ENCODE results near the gene TTC1. TPM values are rescaled to one million over a fixed set of nuclear protein-coding genes. Genes with fewer than 3 reads are reported as not detected.

TTC1 gene
- total RNA-seq, 2 experiments from 2014 or later, result 60.6 to 63.1 TPM

GRCh38 chr5:160023908-160024630 is 15.1 kb downstream of the TTC1 start:
- H3K27ac Mint-ChIP-seq, result no peak overlapping the region
- H3K36me3 Mint-ChIP-seq (ENCODE audit: low read depth), result peaks cover 31% of the 10 kb centered on the region
- peaks cover 28% of the 10 kb centered on the region for H3K4me1 Mint-ChIP-seq
- H3K9me3 Mint-ChIP-seq (ENCODE audit: low read depth), result no peaks in the 10 kb centered on the region
- ATAC-seq (no peak), DNase-seq (no peak)
- ChIA-PET CTCF (interaction anchor here (0.7 to 1.8 kb wide), 6 partner anchors 21 to 573 kb away, joined by 3 to 5 read pairs (median 4); no protein-coding TSS in a partner anchor), POLR2A (no interaction called here)
- H3K27me3 Mint-ChIP-seq, result no peaks in the 10 kb centered on the region
- intact Hi-C loops (cut with DNase I, micrococcal nuclease), result loop anchor here in 1 of 2 experiments (5.0 kb wide), 1 partner anchor 368 kb away; no protein-coding TSS in a partner anchor
- H3K4me3 Mint-ChIP-seq, result no peak overlapping the region

GRCh38 chr5:160029004-160029403 is 20.1 kb downstream of the TTC1 start:
- H3K27ac Mint-ChIP-seq, result no peak overlapping the region

GRCh38 chr5:160029540-160030139 is 20.7 kb downstream of the TTC1 start:
- H3K36me3 Mint-ChIP-seq (ENCODE audit: low read depth), result peaks cover 37% of the 10 kb centered on the region
- DNase-seq (no peak), ATAC-seq (no peak)
- ChIA-PET CTCF (interaction anchor here (0.7 kb wide), 1 partner anchor 1934 kb away, joined by 3 read pairs; no protein-coding TSS in a partner anchor), POLR2A (no interaction called here)
- no peak overlapping the region for H3K4me3 Mint-ChIP-seq
- no peak overlapping the region for H3K27ac Mint-ChIP-seq
- intact Hi-C loops (cut with DNase I, micrococcal nuclease), result no loop called here
- H3K4me1 Mint-ChIP-seq, result peaks cover 16% of the 10 kb centered on the region
- no peaks in the 10 kb centered on the region for H3K27me3 Mint-ChIP-seq
- no peaks in the 10 kb centered on the region for H3K9me3 Mint-ChIP-seq (ENCODE audit: low read depth)

More at GRCh38 chr5:160029004-160029403, 20.1 kb downstream of the TTC1 start:
- POLR2A ChIA-PET, result no interaction called here
- H3K27me3 Mint-ChIP-seq, result no peaks in the 10 kb centered on the region
- CTCF ChIA-PET, result interaction anchor here (1.2 kb wide), 1 partner anchor 8 kb away, joined by 3 read pairs; no protein-coding TSS in a partner anchor
- intact Hi-C loops (cut with DNase I, micrococcal nuclease), result no loop called here
- no peaks in the 10 kb centered on the region for H3K9me3 Mint-ChIP-seq (ENCODE audit: low read depth)
- no peak overlapping the region for H3K4me3 Mint-ChIP-seq
- peaks cover 37% of the 10 kb centered on the region for H3K36me3 Mint-ChIP-seq (ENCODE audit: low read depth)
- ATAC-seq (no peak), DNase-seq (no peak)
- peaks cover 16% of the 10 kb centered on the region for H3K4me1 Mint-ChIP-seq

GRCh38 chr5:160030631-160031377 is 21.9 kb downstream of the TTC1 start:
- H3K36me3 Mint-ChIP-seq (ENCODE audit: low read depth), result peaks cover 36% of the 10 kb centered on the region
- ATAC-seq, result no peak
- no peak overlapping the region for H3K27ac Mint-ChIP-seq
- H3K4me1 Mint-ChIP-seq, result peaks cover 13% of the 10 kb centered on the region
- intact Hi-C loops (cut with DNase I, micrococcal nuclease), result no loop called here
- no peak overlapping the region for H3K4me3 Mint-ChIP-seq
- no peaks in the 10 kb centered on the region for H3K9me3 Mint-ChIP-seq (ENCODE audit: low read depth)
- POLR2A ChIA-PET, result interaction anchor here (0.5 kb wide), 1 partner anchor 389 kb away, joined by 6 read pairs; no protein-coding TSS in a partner anchor
- CTCF ChIA-PET, result interaction anchor here (0.5 to 3.5 kb wide), 2 partner anchors 9 to 78 kb away, joined by 3 to 15 read pairs; no protein-coding TSS in a partner anchor
- DNase-seq, result no peak
- H3K27me3 Mint-ChIP-seq, result no peaks in the 10 kb centered on the region

- no peak overlapping the region for H3K27ac Mint-ChIP-seq
- H3K36me3 Mint-ChIP-seq (ENCODE audit: low read depth), result peaks cover 39% of the 10 kb centered on the region
- DNase-seq, result no peak
- intact Hi-C loops (cut with DNase I, micrococcal nuclease), result no loop called here
- no peak for ATAC-seq
- no peaks in the 10 kb centered on the region for H3K27me3 Mint-ChIP-seq
- peaks cover 8% of the 10 kb centered on the region for H3K4me1 Mint-ChIP-seq
- no peak overlapping the region for H3K4me3 Mint-ChIP-seq
- H3K9me3 Mint-ChIP-seq (ENCODE audit: low read depth), result no peaks in the 10 kb centered on the region
- CTCF ChIA-PET, result interaction anchor here (1.2 to 3.5 kb wide), 3 partner anchors 12 to 312 kb away, joined by 4 to 15 read pairs (median 9); no protein-coding TSS in a partner anchor
- POLR2A ChIA-PET, result no interaction called here
Measured at GRCh38 chr5:160033546-160034252, 24.8 kb downstream of the TTC1 start.

- Mint-ChIP-seq H3K9me3 (ENCODE audit: low read depth) (no peaks in the 10 kb centered on the region), H3K4me1 (no peaks in the 10 kb centered on the region), H3K27ac (no peak overlapping the region), H3K4me3 (no peak overlapping the region), H3K27me3 (no peaks in the 10 kb centered on the region), H3K36me3 (ENCODE audit: low read depth) (peaks cover 35% of the 10 kb centered on the region)
- DNase-seq (no peak), ATAC-seq (no peak)
- ChIA-PET CTCF (interaction anchor here (0.7 to 1.0 kb wide), 2 partner anchors 12 to 14 kb away, joined by 3 to 4 read pairs; no protein-coding TSS in a partner anchor), POLR2A (no interaction called here)
- intact Hi-C loops (cut with DNase I, micrococcal nuclease), result no loop called here
Measured at GRCh38 chr5:160036243-160036642, 27.3 kb downstream of the TTC1 start.

GRCh38 chr5:160036884-160037283 is 27.9 kb downstream of the TTC1 start:
- Mint-ChIP-seq H3K27me3 (no peaks in the 10 kb centered on the region), H3K4me3 (no peak overlapping the region), H3K4me1 (no peaks in the 10 kb centered on the region), H3K36me3 (ENCODE audit: low read depth) (peaks cover 31% of the 10 kb centered on the region), H3K27ac (no peak overlapping the region), H3K9me3 (ENCODE audit: low read depth) (no peaks in the 10 kb centered on the region)
- POLR2A ChIA-PET, result no interaction called here
- intact Hi-C loops (cut with DNase I, micrococcal nuclease), result no loop called here
- CTCF ChIA-PET, result interaction anchor here (0.7 to 1.0 kb wide), 3 partner anchors 8 to 15 kb away, joined by 3 to 4 read pairs (median 3); no protein-coding TSS in a partner anchor
- DNase-seq, result no peak
- no peak for ATAC-seq

- no peak for DNase-seq
- Mint-ChIP-seq H3K27ac (no peak overlapping the region), H3K36me3 (ENCODE audit: low read depth) (peaks cover 39% of the 10 kb centered on the region), H3K4me3 (no peak overlapping the region), H3K27me3 (no peaks in the 10 kb centered on the region), H3K4me1 (peaks cover 7% of the 10 kb centered on the region), H3K9me3 (ENCODE audit: low read depth) (no peaks in the 10 kb centered on the region)
- ChIA-PET POLR2A (no interaction called here), CTCF (interaction anchor here (0.6 to 1.2 kb wide), 3 partner anchors 16 to 577 kb away, joined by 3 to 8 read pairs (median 4); no protein-coding TSS in a partner anchor)
- intact Hi-C loops (cut with DNase I, micrococcal nuclease), result no loop called here
- no peak for ATAC-seq
Measured at GRCh38 chr5:160039810-160040470, 31.0 kb downstream of the TTC1 start.

GRCh38 chr5:160040471-160040835 is 31.5 kb downstream of the TTC1 start:
- ATAC-seq (no peak), DNase-seq (no peak)
- Mint-ChIP-seq H3K4me3 (no peak overlapping the region), H3K9me3 (ENCODE audit: low read depth) (no peaks in the 10 kb centered on the region), H3K27me3 (no peaks in the 10 kb centered on the region), H3K27ac (no peak overlapping the region), H3K4me1 (peaks cover 7% of the 10 kb centered on the region), H3K36me3 (ENCODE audit: low read depth) (peaks cover 42% of the 10 kb centered on the region)
- CTCF ChIA-PET, result interaction anchor here (0.6 to 1.3 kb wide), 3 partner anchors 15 to 577 kb away, joined by 3 to 5 read pairs (median 4); no protein-coding TSS in a partner anchor
- POLR2A ChIA-PET, result no interaction called here
- intact Hi-C loops (cut with DNase I, micrococcal nuclease), result no loop called here

- peaks cover 7% of the 10 kb centered on the region for H3K4me1 Mint-ChIP-seq
- ATAC-seq (no peak), DNase-seq (no peak)
- no peak overlapping the region for H3K27ac Mint-ChIP-seq
- no peaks in the 10 kb centered on the region for H3K9me3 Mint-ChIP-seq (ENCODE audit: low read depth)
- intact Hi-C loops (cut with DNase I, micrococcal nuclease), result no loop called here
- no peaks in the 10 kb centered on the region for H3K27me3 Mint-ChIP-seq
- no peak overlapping the region for H3K4me3 Mint-ChIP-seq
- POLR2A ChIA-PET, result no interaction called here
- H3K36me3 Mint-ChIP-seq (ENCODE audit: low read depth), result peaks cover 41% of the 10 kb centered on the region
- CTCF ChIA-PET, result no interaction called here
Measured at GRCh38 chr5:160042671-160043070, 33.7 kb downstream of the TTC1 start.
